GM19351 (cell line): Measurements from ENCODE around the gene PRPF38A.

Source experiments
- ATAC-seq: cut with Tn5 transposase; IDR thresholded peaks from one replicate; pipeline ENCODE4 v1.9.1; 2021; ENCODE audit warnings: mild to moderate bottlenecking, moderate library complexity; ENCODE audit not compliant: unreplicated experiment

The PRPF38A gene

DNA sequence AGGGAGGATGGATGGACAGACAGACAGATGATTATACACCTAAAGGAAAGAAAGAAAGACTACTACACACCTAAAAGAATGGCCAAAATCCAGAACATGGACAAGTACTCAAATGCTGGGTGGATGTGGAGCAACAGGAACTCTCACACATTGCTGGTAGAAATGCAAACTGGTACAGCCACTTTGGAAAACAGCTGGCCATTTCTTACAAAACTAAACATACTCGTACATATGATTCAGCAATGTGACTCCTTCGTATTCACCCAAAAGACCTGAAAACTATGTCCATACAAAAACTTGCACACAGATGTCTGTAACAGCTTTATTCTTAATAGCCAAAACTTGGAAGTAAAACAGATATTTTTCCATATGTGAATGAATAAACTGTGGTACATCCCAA is 51.3 kb downstream of the PRPF38A start:
- ATAC-seq: no peak

DNA sequence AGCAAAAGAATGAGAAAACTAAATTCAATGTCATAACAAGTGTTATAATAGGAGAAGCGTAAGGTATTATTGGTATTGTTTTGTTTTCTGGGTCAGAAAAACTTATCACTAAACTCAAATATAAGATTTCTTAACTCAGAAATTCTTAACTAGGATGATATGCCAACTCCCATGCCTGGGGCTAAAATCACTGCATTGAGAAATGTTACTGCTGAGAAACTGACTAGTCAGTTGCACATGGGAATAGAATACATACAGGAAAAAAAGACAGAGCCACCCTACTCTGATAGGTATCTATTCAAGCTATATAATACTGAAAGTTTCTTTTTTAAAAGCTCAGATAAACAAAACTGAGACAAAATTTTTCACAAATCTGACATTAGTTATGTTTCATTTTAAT is 56.3 kb downstream of the PRPF38A start:
- ATAC-seq: no peak

DNA sequence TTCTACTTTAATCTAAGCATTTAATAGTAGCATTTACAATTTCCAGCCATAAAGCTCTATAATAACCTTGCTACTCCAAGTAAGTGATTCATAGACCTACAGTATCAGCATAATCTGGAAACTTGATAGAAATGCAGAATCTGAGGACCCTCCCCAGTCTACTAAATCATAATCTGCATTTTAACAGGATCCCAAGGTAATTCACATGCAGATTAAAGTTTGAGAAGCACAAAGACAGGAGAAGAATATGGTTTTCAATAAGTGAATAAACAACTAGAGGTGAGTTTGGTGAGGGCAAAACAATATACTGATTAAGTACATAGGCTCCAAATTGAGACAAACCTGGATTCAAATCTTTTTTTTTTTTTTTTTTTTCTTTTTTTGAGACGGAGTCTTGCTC is 57.4 kb downstream of the PRPF38A start:
- ATAC-seq: no peak

DNA sequence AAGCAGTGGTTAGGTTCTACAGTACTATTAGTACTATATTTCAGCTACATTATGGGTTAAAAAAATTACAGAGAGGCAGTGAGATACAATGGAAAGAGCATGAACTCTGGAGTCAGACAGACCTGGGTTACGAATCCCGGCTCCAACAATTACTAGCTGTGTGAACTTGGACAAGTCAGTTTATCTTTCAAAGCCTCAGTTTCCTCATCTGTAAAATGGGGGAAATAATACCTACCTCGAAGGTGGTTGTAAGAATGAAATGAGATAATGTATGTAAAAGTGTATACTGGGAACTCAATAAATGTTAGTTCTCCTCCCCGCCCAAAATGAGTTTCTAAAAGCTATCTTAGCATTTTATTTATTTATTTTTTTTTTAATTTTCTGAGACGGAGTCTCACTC is 59.5 kb downstream of the PRPF38A start:
- no peak for ATAC-seq

DNA sequence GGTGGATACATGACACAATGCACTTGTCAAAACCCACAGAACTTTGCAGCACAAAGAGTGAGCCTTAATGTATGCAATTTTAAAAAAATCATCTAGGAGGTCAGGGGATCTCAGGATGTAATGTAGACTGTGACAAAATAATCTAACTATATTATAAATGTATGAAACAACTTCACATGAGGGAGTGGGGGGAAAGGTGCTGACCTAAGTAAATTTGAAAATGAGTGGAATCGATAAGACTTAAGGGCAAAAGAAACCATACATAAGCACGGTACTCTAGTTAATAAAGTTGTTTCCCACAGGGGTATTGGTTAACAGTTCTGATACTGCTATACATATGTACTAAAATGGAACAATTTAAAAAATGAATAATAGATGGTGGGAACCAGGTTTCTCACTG is 64.7 kb downstream of the PRPF38A start:
- ATAC-seq: no peak
